AG10803 (cell line): Measurements from ENCODE around the gene SCUBE1.

ENCODE experiments used
- DNase-seq: peaks from one replicate; pipeline ENCODE4 v3.0.0; 2010; ENCODE audit warnings: low read depth
- H3K4me3 ChIP-seq: 2 replicates; pipeline ENCODE4 v1.5.1; 2011; ENCODE audit warnings: mild to moderate bottlenecking, low read length, control low read depth
- TF ChIP-seq, protein P1 (sequence below): conservative IDR thresholded peaks from 2 replicates; pipeline ENCODE4 v1.5.1; 2011; ENCODE audit warnings: mild to moderate bottlenecking, low read length, control low read depth, inconsistent platforms

SCUBE1 gene

DNA sequence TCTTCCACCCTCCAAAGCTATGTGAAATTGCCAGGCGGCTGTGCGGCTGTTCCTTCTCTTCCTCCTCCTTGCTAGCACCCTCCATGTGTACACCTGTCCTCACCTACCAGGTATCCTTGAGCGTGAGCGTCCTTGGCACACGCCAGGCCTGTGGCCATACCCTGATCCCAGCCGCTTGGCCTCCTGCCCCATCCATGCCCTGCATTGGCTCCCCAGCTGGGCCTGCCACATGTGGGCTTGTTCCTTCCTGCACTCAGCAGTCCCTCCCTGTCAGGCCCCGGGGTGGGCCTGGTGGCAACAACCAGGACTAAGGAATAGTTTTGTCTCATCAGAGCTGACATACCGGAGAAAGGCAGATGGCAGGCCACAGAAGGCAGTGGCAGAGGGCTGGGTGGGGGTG, 40.0 kb downstream of the SCUBE1 start:
- DNase-seq = no peak
- TF ChIP-seq, protein P1, sequence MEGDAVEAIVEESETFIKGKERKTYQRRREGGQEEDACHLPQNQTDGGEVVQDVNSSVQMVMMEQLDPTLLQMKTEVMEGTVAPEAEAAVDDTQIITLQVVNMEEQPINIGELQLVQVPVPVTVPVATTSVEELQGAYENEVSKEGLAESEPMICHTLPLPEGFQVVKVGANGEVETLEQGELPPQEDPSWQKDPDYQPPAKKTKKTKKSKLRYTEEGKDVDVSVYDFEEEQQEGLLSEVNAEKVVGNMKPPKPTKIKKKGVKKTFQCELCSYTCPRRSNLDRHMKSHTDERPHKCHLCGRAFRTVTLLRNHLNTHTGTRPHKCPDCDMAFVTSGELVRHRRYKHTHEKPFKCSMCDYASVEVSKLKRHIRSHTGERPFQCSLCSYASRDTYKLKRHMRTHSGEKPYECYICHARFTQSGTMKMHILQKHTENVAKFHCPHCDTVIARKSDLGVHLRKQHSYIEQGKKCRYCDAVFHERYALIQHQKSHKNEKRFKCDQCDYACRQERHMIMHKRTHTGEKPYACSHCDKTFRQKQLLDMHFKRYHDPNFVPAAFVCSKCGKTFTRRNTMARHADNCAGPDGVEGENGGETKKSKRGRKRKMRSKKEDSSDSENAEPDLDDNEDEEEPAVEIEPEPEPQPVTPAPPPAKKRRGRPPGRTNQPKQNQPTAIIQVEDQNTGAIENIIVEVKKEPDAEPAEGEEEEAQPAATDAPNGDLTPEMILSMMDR = no peak
- no peak overlapping the region for H3K4me3 ChIP-seq

DNA sequence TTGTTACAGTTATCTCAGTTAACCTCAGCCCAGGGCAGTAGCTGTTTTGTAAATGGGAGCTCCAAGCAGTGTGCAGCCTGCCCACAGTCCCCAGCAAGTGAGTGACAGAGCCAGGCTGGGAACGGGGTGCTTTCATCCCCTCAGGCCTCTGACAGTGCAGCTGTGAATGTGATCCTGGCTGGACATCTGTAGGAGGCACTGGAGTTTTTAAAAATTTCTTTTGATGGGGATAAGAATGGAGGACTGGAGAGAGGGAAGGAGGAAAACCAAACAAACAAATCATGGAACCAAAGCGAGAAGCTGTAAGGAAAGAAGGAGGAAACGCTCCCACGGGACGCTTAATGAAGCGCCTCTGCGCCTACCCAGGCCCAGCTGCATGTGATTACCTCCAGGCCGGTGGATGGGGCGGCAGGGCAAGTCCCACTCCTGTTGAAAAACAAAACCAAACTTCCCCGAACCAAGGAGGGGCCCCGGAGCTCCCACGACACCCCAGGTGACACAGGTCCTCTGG, 40.6 kb downstream of the SCUBE1 start:
- TF ChIP-seq, protein P1 = no peak
- no peak for DNase-seq
- no peak overlapping the region for H3K4me3 ChIP-seq

DNA sequence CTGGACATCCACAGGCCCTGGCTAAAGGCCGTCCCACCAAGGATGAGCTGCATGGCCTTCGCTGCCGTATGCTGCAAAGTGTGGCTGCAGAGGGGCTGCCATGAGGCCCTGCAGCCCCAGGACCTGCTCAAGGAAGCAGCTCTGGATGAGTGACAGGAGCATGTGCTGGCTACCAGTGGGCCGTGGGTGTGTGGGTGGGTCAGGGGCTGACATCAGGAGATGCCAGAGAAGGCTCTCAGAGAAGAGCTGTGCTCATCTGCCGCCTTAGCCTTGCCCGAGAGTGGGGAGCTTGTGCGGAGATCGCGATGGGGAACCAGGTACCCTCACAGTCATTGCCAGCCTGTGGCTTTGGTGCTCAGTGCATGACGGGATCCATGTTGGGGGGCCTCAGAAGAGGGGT, 41.3 kb downstream of the SCUBE1 start:
- TF ChIP-seq, protein P1 = no peak

DNA sequence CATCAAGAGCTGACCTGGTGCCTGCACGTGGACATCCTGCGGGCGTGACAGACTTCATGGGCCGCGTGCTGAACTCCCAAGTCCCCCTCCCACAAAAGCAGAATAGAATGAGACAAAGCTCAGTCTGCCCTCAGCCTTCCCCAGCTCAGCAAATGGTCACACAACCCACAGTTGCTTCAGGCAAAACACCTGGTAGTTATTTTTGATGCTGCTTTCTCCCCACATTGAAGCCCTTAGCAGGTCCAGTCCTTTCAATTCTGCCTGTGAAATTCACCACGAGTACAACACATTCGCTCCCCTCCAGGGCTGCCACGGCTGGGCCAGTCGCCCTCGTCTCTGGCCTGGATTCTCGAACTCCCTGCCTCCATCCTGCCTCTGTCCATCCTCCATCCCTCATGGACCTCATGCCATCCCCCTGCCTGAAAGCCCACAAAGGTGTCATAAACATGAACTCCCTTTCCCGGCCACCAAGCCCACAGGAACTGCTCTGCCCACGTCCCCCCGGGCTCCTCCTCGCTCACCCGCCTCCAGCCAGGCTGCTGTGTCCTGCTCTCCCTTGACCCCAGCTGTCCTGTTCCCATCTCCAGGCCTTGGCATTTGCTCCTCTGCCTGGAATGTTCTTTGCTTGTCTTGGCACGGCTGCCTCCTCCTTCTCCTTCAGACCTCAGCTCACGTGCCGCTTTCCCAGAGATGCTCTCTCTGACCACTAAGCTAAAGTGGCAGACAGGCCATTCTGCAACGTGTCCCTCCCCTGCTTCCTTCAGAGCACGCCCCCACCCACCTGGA, 42.1 kb downstream of the SCUBE1 start:
- TF ChIP-seq, protein P1 = no peak
- no peak for DNase-seq
- H3K4me3 ChIP-seq = no peak overlapping the region

More for the DNA sequence above, 41.3 kb downstream of the SCUBE1 start:
- H3K4me3 ChIP-seq = no peak overlapping the region
- DNase-seq = no peak

DNA sequence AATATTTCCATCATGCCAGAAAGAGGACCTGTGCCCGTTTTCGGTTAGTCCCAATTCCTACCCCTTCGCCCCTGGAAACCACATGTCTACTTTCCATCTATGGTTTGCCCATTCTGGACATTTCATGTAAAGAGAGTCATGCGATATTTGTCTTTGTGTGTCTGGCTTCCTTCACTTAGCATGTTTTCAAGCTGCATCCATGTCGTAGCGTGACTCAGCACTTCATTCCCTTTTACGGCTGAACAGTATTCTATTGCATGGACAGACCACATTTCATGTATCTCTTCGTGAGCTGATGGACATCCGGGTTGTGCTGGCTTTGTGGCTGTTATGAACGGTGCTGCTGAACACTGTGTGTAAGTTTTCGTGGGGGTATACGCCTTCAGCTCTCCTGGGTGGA, 43.4 kb downstream of the SCUBE1 start:
- TF ChIP-seq, protein P1 = no peak
- H3K4me3 ChIP-seq = no peak overlapping the region
- DNase-seq = no peak

DNA sequence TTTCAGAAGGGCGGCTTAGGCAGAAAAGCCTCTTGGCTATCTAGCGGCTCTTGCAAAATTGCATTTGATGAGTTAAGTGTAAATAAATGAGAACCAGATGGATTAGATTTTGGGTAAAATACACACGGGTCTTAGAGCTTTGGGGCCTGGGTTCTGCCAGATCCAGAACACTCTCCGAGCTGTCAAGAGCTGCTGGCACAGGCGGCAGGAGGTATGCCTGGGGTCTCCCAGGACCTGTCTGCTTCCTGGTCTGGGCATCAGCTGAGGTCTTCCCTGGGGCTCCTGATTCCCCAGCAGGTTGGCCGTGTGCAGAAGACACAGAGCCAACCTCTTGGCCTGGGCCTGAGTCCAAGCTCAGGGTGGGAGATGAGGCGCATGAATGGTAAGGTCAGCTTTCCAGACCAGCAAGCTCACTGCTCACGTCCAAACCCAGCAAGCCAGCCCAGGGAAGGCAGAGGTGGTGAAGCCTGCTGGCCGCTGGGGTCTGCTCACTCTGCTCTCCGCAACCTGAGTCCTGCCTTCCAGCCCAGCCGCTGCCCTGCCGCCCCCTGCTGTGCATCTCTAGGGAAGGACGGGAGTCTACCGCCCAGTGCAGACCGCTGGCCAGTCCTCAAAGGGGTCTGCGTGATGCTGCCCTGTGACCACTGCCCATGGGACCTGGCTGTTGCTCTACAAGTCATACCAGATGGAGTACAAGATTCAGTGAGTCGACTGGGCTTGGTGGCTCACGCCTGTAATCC, 44.9 kb downstream of the SCUBE1 start:
- DNase-seq = no peak
- TF ChIP-seq, protein P1 = no peak
- no peak overlapping the region for H3K4me3 ChIP-seq
